ENCODE results near the gene SPINK1. TPM values are rescaled to one million over a fixed set of nuclear protein-coding genes. Genes with fewer than 3 reads are reported as not detected.

Gene SPINK1
- total RNA-seq, 6 experiments from 2014 or later: not detected

GRCh38 chr5:147801461-147801860 is 30.0 kb downstream of the SPINK1 start:
- Mint-ChIP-seq H3K4me3 (no peak overlapping the region), H3K4me1 (ENCODE audit: low read depth) (no peaks in the 10 kb centered on the region), H3K27ac (no peak overlapping the region), H3K36me3 (ENCODE audit: low read depth) (no peaks in the 10 kb centered on the region), H3K9me3 (peaks cover 12% of the 10 kb centered on the region), H3K27me3 (ENCODE audit: insufficient read depth) (no peaks in the 10 kb centered on the region)
- DNase-seq: no peak
- TF ChIP-seq, protein P1, sequence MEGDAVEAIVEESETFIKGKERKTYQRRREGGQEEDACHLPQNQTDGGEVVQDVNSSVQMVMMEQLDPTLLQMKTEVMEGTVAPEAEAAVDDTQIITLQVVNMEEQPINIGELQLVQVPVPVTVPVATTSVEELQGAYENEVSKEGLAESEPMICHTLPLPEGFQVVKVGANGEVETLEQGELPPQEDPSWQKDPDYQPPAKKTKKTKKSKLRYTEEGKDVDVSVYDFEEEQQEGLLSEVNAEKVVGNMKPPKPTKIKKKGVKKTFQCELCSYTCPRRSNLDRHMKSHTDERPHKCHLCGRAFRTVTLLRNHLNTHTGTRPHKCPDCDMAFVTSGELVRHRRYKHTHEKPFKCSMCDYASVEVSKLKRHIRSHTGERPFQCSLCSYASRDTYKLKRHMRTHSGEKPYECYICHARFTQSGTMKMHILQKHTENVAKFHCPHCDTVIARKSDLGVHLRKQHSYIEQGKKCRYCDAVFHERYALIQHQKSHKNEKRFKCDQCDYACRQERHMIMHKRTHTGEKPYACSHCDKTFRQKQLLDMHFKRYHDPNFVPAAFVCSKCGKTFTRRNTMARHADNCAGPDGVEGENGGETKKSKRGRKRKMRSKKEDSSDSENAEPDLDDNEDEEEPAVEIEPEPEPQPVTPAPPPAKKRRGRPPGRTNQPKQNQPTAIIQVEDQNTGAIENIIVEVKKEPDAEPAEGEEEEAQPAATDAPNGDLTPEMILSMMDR (IDR thresholded peaks at IDR 0.05): no peak

GRCh38 chr5:147800491-147800890 is 31.0 kb downstream of the SPINK1 start:
- no peaks in the 10 kb centered on the region; the same call in 1 of the 2 replicates for H3K27me3 Mint-ChIP-seq (ENCODE audit: insufficient read depth)
- H3K27ac Mint-ChIP-seq: no peak overlapping the region
- peaks cover 12% of the 10 kb centered on the region for H3K9me3 Mint-ChIP-seq
- TF ChIP-seq, protein P1 (IDR thresholded peaks at IDR 0.05): no peak
- DNase-seq: no peak
- H3K4me3 Mint-ChIP-seq: no peak overlapping the region
- no peaks in the 10 kb centered on the region for H3K4me1 Mint-ChIP-seq (ENCODE audit: low read depth)
- H3K36me3 Mint-ChIP-seq (ENCODE audit: low read depth): no peaks in the 10 kb centered on the region; the same call in 1 of the 2 replicates

DNA sequence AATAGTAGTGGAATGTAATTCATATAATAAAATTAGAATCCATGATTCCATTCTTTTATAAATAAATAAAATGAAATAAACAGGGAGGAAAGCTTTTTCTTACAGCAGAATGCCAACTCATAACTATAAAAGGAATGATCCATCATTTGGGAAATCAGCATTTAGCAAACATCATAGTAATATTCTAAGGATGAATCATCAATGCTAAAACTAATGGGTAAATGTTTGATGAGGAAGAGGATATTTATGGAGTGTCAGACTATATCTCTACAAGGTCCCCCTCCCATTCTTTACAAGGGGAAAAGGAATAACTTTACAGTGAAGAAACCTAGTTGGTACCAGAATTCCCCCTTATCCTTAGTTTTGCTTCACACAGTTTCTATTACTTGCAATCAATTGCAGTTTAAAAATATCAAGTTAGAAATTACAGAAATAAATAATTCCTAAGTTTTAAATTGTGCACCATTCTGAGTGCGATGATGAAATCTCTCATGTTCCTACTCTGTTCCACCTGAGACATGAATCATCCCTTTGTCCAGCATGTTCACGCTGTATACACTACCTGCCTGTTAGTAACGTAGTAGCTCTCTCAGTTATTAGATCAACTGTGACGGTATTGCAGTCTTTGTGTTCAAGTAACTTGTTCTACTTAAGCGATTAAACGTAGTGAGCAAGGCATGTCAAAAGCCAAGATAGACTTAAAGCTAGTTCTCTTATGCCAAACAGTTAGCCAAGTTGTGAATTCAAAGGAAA is 34.7 kb downstream of the SPINK1 start:
- no peak for DNase-seq
- Mint-ChIP-seq H3K4me1 (ENCODE audit: low read depth) (no peaks in the 10 kb centered on the region), H3K36me3 (ENCODE audit: low read depth) (no peaks in the 10 kb centered on the region; the same call in 1 of the 2 replicates), H3K4me3 (no peak overlapping the region), H3K9me3 (peaks cover 8% of the 10 kb centered on the region), H3K27me3 (ENCODE audit: insufficient read depth) (no peaks in the 10 kb centered on the region; the same call in 1 of the 2 replicates), H3K27ac (no peak overlapping the region)
- TF ChIP-seq, protein P1 (IDR thresholded peaks at IDR 0.05): no peak

DNA sequence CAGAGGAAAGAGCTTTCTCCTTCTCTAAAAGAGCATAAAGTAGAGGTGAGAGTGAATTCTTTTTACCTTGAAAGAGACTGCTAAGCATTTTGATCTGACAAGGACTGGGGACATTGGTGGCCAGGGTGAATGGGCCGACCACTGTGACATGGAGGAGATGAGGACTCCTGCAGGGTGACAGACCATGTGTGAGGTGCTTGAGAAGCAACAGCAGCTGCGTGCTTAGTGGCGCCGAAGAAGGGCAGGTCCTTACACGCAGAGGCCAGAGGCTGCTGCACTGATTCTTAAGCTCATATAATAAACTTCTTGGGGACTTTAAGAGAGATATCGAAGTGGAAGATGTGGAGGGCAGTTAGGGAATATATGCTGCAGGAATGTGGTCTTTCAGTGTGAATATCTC is 40.3 kb downstream of the SPINK1 start:
- TF ChIP-seq, protein P1 (IDR thresholded peaks at IDR 0.05): no peak

GRCh38 chr5:147789820-147790219 is 41.7 kb downstream of the SPINK1 start:
- no peaks in the 10 kb centered on the region for H3K36me3 Mint-ChIP-seq (ENCODE audit: low read depth)
- no peak overlapping the region for H3K4me3 Mint-ChIP-seq
- H3K27me3 Mint-ChIP-seq (ENCODE audit: insufficient read depth): no peaks in the 10 kb centered on the region; the same call in 1 of the 2 replicates
- H3K27ac Mint-ChIP-seq: no peak overlapping the region
- H3K4me1 Mint-ChIP-seq (ENCODE audit: low read depth): no peaks in the 10 kb centered on the region
- DNase-seq: no peak
- H3K9me3 Mint-ChIP-seq: peaks cover 18% of the 10 kb centered on the region; the same call in 1 of the 2 replicates
- TF ChIP-seq, protein P1 (IDR thresholded peaks at IDR 0.05): no peak

More for the DNA sequence above, 40.3 kb downstream of the SPINK1 start:
- Mint-ChIP-seq H3K4me3 (no peak overlapping the region), H3K4me1 (ENCODE audit: low read depth) (no peaks in the 10 kb centered on the region), H3K27ac (no peak overlapping the region), H3K36me3 (ENCODE audit: low read depth) (no peaks in the 10 kb centered on the region; the same call in 1 of the 2 replicates), H3K9me3 (peaks cover 18% of the 10 kb centered on the region; the same call in 1 of the 2 replicates), H3K27me3 (ENCODE audit: insufficient read depth) (no peaks in the 10 kb centered on the region; the same call in none of the 2 replicates)
- DNase-seq: no peak
